Muscle of back (tissue), 13 donors: ENCODE results near the gene SPRY4. TPM values are rescaled to one million over a fixed set of nuclear protein-coding genes. Genes with fewer than 3 reads are reported as not detected.
"Not testable (repeated sequence)": the region's sequence is repeated elsewhere in the genome, so short reads cannot be mapped to it uniquely, and the experiment has no call there.

Source experiments
- DNase-seq, 3 donors: peaks; one replicate each; pipeline versions ENCODE4 v3.0.0 to v3.0.0-alpha.2; 2013
- long read RNA-seq, 9 donors: transcript quantifications; one replicate each; lab custom pipeline, GENCODE V29; 2026
- polyA plus RNA-seq, 10 donors: library from polyadenylated mRNA; unstranded; fragments of 120-200 nt; gene quantifications; one replicate each; pipeline ENCODE4 v1.2.1, GENCODE V29; 2013; ENCODE audit not compliant: insufficient read length in 10 of 10

Gene SPRY4
- polyA plus RNA-seq = 10 to 100 TPM; 41.2 to 72.3 (median 50.7) TPM
- long read RNA-seq, donor 1, full-length matches to known transcripts = 69 of 69 reads
- long read RNA-seq, donor 1, partial matches to known transcripts = 0 of 69 reads
- long read RNA-seq, donor 1, other reads (novel, unspliced or antisense) = 0 of 69 reads
- long read RNA-seq, donor 2, full-length matches to known transcripts = 46 of 46 reads
- long read RNA-seq, donor 2, partial matches to known transcripts = 0 of 46 reads
- long read RNA-seq, donor 2, other reads (novel, unspliced or antisense) = 0 of 46 reads
- long read RNA-seq, donor 3 = 0 reads
- long read RNA-seq, donor 4, full-length matches to known transcripts = 25 of 25 reads
- long read RNA-seq, donor 4, partial matches to known transcripts = 0 of 25 reads
- long read RNA-seq, donor 4, other reads (novel, unspliced or antisense) = 0 of 25 reads
- long read RNA-seq, donor 5, full-length matches to known transcripts = 145 of 145 reads
- long read RNA-seq, donor 5, partial matches to known transcripts = 0 of 145 reads
- long read RNA-seq, donor 5, other reads (novel, unspliced or antisense) = 0 of 145 reads
- long read RNA-seq, donor 6, full-length matches to known transcripts = 37 of 37 reads
- long read RNA-seq, donor 6, partial matches to known transcripts = 0 of 37 reads
- long read RNA-seq, donor 6, other reads (novel, unspliced or antisense) = 0 of 37 reads
- long read RNA-seq, donor 7, full-length matches to known transcripts = 59 of 59 reads
- long read RNA-seq, donor 7, partial matches to known transcripts = 0 of 59 reads
- long read RNA-seq, donor 7, other reads (novel, unspliced or antisense) = 0 of 59 reads
- long read RNA-seq, donor 8, full-length matches to known transcripts = 42 of 42 reads
- long read RNA-seq, donor 8, partial matches to known transcripts = 0 of 42 reads
- long read RNA-seq, donor 8, other reads (novel, unspliced or antisense) = 0 of 42 reads
- long read RNA-seq, donor 9, full-length matches to known transcripts = 20 of 20 reads
- long read RNA-seq, donor 9, partial matches to known transcripts = 0 of 20 reads
- long read RNA-seq, donor 9, other reads (novel, unspliced or antisense) = 0 of 20 reads

DNA sequence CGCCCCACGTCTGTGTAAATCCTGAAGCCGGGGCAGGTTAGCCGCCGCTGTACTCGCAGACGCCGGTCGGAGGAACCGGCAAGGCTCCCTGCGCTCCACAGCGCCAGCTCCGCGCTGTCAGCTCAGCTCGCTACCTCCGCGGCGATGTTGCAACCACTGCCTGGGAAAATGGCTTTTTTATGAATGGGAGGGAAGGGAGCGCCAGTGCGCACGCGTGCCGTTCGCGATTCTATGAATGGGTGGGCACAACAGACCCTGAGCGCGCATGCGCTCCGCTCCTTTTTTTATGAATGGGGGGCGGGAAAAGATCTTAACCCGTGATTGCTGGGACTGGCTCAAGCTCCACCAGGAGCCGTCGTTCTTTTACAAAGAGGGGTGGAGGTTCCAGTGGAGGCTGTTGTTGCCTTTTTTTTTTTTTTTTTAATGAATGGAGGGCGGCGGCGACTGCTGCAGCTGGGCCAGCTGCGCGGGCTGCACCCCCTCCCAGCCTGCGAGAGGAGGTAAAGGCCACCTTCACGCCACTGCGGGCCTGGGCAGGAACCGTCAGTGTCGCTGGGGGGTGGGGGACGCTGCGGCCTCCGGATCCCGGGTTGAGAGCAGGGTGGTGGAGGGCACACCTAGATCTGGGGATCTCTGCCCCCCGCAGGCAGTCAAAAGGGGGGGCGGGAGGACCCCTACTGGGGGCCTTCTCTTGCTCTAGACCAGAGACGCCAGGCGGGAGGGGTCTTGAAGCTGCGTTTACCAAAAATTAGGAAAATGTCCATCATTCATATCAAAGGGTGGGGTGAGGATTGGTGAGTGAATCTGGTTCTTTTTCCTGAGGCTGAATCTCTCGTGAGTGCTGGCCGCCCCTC lies at the start of gene SPRY4:
SPRY4 (minus strand) TSS at position 151 of the 854 bp plus-strand sequence. CDS start 9,913 bp downstream, outside the sequence.
- DNase-seq = peak; percentile 98 to 99 (median 98)

GRCh38 chr5:142368529-142368928 lies 43.7 kb upstream of the SPRY4 start:
- no peak for DNase-seq

DNA sequence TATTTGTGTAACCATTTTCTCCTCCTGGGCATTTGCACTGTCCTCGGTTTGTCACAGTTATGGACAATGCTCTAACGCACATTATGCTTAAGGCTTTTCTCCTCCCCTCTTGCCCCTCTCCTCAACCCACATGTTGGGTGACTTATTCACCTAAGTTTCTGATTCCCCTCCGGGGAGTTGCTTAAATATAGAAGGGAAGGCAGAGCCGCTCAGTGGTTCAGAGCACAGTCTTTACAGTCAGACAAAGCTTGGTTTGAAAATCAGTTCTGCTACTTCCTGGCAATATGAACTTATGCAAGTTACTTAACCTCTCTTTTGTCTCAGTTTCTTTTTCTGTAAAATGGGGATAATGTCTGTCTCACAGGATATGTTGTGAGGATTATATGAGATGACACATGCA lies 41.2 kb upstream of the SPRY4 start:
- DNase-seq = no peak

- no peak for DNase-seq
These were observed 39.7 kb upstream of the SPRY4 start for GRCh38 chr5:142364251-142365145.

DNA sequence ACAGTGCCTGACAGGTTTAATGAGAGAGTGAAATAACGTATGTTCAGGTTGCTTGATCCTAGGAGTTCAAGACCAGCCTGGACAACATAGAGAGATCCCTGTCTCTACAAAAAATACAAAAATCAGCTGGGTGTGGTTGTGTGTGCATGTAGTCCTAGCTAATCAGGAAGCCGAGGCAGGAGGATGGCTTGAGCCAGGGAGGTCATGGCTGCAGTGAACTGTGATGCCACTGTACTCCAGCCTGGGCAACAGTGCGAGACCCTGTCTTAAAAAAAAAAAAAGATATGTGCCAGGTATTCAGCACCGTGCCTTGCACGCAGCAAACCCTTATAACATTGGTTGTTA lies 38.8 kb upstream of the SPRY4 start:
- no peak for DNase-seq

DNA sequence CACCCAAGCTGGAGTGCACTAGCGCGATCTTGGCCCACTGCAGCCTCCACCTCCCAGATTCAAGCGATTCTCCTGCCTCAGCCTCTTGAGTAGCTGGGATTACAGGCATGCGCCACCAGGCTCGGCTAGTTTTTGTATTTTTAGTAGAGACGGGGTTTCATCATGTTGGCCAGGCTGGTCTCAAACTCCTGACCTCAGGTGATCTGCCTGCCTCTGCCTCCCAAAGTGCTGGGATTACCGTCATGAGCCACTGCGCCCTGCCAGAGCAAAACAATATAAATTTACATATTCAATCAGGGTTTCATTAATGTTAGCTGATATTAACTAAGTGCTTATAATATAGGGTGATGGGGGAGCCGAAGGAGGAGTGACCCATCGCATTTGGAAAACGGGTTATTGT lies 37.4 kb upstream of the SPRY4 start:
- not testable (repeated sequence) for DNase-seq

- no peak for DNase-seq
These were observed 35.8 kb upstream of the SPRY4 start for GRCh38 chr5:142360607-142361120.

DNA sequence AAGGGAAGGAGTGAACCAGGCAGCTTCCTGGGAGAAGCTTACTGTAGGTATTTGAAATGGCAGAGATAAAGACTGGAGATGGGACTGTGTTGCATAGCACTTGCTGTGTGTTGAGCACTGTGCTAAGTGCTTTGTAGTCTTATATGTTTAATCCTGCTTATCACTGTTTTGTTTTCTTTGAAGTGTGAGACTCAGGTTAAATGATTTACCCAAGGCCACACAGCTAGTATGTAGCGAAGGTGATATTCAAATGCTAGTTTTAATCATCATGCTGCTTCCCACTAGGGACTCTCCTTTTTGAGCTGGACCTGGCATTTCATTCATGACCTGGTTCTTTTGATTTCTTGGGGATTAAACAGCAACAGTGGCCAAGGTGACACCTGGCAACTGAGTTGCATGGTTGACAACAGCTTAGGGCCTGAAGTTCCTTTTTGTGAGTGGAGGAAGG lies 35.3 kb upstream of the SPRY4 start:
- DNase-seq = no peak

DNA sequence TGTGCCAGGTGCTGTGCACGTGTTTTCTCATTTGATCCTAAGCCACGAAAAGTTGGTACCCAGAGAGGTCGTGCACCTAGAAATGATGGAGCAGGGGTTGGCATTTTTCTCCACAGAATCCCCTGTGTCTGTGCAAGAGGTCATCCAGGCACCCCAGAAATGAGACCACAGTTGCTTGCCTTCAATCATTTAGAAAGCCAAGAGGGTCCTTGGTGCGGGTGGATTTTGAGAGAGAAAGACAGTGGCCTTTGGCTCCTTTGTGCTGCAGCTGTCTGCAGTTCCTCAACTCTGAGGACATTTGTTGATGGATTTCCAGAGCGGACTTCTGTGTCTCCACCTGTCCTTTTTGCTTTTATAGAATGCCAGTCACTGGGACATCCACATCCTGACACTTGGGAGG lies 33.8 kb upstream of the SPRY4 start:
- peak in 2 of 3 donors; percentile 27 to 50 for DNase-seq

GRCh38 chr5:142358121-142358520 lies 33.3 kb upstream of the SPRY4 start:
- DNase-seq = no peak

DNA sequence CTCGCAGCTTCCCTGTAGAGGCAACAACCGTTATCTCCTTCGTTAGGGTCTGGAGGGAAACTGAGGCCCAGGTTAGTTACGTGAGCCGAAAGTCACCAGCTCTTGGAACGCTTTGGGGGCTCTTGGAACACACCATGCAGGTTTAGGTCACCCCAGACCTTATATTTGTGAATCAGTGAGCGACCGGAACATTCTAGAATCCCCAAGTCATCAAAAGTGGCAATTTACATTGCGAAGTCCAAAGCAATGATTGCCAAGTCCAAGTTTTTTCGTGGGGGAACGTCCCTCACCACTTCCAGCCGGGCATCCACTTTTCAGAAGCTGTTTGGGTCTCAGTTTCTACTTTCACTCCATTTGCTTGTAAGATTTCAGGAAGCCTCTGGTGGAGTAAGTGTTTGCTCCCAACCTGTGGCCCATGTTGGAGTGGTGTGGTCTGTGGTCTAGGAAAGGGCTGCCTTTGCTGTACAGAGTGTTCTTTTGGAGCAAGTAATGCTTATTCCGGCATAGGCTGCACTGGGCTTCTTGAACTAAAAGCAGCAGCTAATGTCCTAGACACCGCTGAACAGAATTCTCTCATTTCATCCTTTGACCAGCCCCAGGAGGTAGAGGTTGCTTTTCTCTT lies 32.8 kb upstream of the SPRY4 start:
- peak in 1 of 3 donors; percentile 56 for DNase-seq

- DNase-seq = peak; percentile 88 to 96 (median 90)
These were observed 32.1 kb upstream of the SPRY4 start for GRCh38 chr5:142356716-142357468.

GRCh38 chr5:142356349-142356715 lies 31.5 kb upstream of the SPRY4 start:
- peak in 1 of 3 donors; percentile 53 for DNase-seq

GRCh38 chr5:142353071-142353472 lies 28.3 kb upstream of the SPRY4 start:
- DNase-seq = peak in 1 of 3 donors; percentile 33

- DNase-seq = peak in 1 of 3 donors; percentile 46
These were observed 25.2 kb upstream of the SPRY4 start for GRCh38 chr5:142350021-142350420.

GRCh38 chr5:142346706-142347105 lies 21.9 kb upstream of the SPRY4 start:
- no peak for DNase-seq

DNA sequence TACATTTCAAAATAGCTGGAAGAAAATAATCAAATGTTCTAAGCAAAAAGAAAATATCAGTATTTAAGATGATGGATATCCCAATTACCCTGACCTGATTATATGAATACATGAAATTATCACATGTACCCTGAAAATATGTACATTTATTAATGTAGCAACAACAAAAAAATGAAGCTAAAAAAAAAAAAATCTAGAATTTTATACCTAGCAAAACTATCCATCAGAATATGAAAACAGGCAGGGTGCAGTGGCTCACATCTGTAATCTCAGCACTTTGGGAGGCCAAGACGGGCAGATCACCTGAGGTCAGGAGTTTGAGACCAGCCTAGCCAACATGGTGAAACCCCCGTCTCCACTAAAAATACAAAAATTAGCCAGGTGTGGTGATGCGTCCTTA lies 20.1 kb upstream of the SPRY4 start:
- DNase-seq = not testable (repeated sequence)

GRCh38 chr5:142343531-142343930 lies 18.7 kb upstream of the SPRY4 start:
- no peak for DNase-seq
